Daoy (cell line): Measurements from ENCODE around the gene TNFRSF9. TPM values are rescaled to one million over a fixed set of nuclear protein-coding genes. Genes with fewer than 3 reads are reported as not detected.
"Not testable (repeated sequence)": the region's sequence is repeated elsewhere in the genome, so short reads cannot be mapped to it uniquely, and the experiment has no call there.

Source experiments
- DNase-seq: peaks from one replicate; pipeline ENCODE4 v3.0.0-alpha.2; 2015; ENCODE audit warnings: low read depth
- total RNA-seq: library from RNA; depleted of rRNA; stranded (reverse); fragments of >200 nt; shearing (Covaris generic); gene quantifications from 2 replicates; pipeline ENCODE4 v1.2.3, GENCODE V29; 2014

TNFRSF9 gene
- total RNA-seq, 1 experiment from 2014 or later: 46.9 TPM

- peak; percentile 100 for DNase-seq
Observed at GRCh38 chr1:7961216-7962013, 20.8 kb upstream of the TNFRSF9 start, which contains the start of gene PARK7. Gene PARK7, plus strand, starts transcription at chr1:7961711. Its CDS starts 1,075 bp downstream, at chr1:7962786.

GRCh38 chr1:7960867-7961215 is 20.2 kb upstream of the TNFRSF9 start:
- DNase-seq: no peak

GRCh38 chr1:7960165-7960564 is 19.5 kb upstream of the TNFRSF9 start:
- DNase-seq: no peak

GRCh38 chr1:7956218-7957032 is 15.8 kb upstream of the TNFRSF9 start:
- DNase-seq: no peak

- DNase-seq: no peak
Observed at GRCh38 chr1:7954683-7955082, 14.0 kb upstream of the TNFRSF9 start.

- DNase-seq: peak; percentile 94
Observed at GRCh38 chr1:7953850-7954609, 13.4 kb upstream of the TNFRSF9 start.

- DNase-seq: not testable (repeated sequence)
Observed at GRCh38 chr1:7952791-7953190, 12.2 kb upstream of the TNFRSF9 start.

GRCh38 chr1:7948960-7949359 is 8.3 kb upstream of the TNFRSF9 start:
- peak; percentile 83 for DNase-seq

- no peak for DNase-seq
Observed at GRCh38 chr1:7943251-7943650, 2.6 kb upstream of the TNFRSF9 start.

- DNase-seq: peak; percentile 46
Observed at GRCh38 chr1:7942214-7942921, 1.7 kb upstream of the TNFRSF9 start.

GRCh38 chr1:7941437-7941793 is 776 bp upstream of the TNFRSF9 start:
- DNase-seq: peak; percentile 68

GRCh38 chr1:7940034-7940433 is 605 bp downstream of the TNFRSF9 start:
- DNase-seq: no peak

GRCh38 chr1:7938070-7938469 is 2.6 kb downstream of the TNFRSF9 start:
- no peak for DNase-seq

GRCh38 chr1:7932524-7933138 is 8.0 kb downstream of the TNFRSF9 start:
- DNase-seq: no peak

GRCh38 chr1:7931446-7931812 is 9.2 kb downstream of the TNFRSF9 start:
- no peak for DNase-seq

GRCh38 chr1:7930645-7931445 is 9.8 kb downstream of the TNFRSF9 start:
- no peak for DNase-seq

GRCh38 chr1:7929637-7930036 is 11.0 kb downstream of the TNFRSF9 start:
- DNase-seq: no peak

- DNase-seq: no peak
Observed at GRCh38 chr1:7928247-7928646, 12.4 kb downstream of the TNFRSF9 start.

- not testable (repeated sequence) for DNase-seq
Observed at GRCh38 chr1:7927061-7927460, 13.6 kb downstream of the TNFRSF9 start.

GRCh38 chr1:7922301-7922700 is 18.3 kb downstream of the TNFRSF9 start:
- DNase-seq: peak; percentile 69
